Epidermal melanocyte (primary cell): ENCODE data around the gene STARD5.
A peak's percentile ranks its signal among the peaks of the same experiment; 100 is the strongest.
"Not testable (repeated sequence)": the region's sequence is repeated elsewhere in the genome, so short reads cannot be mapped to it uniquely, and the experiment has no call there.

Experiments used
- DNase-seq: peaks from one replicate; pipeline ENCODE4 v3.0.0; 2011; ENCODE audit warnings: low spot score; ENCODE audit not compliant: insufficient read length

STARD5 gene, protein sequence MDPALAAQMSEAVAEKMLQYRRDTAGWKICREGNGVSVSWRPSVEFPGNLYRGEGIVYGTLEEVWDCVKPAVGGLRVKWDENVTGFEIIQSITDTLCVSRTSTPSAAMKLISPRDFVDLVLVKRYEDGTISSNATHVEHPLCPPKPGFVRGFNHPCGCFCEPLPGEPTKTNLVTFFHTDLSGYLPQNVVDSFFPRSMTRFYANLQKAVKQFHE

GRCh38 chr15:81323944-81324881 is at the start of gene STARD5:
Gene STARD5 (minus strand): TSS chr15:81324141. CDS start chr15:81324099, 42 bp downstream.
- peak; percentile 92 for DNase-seq

DNA sequence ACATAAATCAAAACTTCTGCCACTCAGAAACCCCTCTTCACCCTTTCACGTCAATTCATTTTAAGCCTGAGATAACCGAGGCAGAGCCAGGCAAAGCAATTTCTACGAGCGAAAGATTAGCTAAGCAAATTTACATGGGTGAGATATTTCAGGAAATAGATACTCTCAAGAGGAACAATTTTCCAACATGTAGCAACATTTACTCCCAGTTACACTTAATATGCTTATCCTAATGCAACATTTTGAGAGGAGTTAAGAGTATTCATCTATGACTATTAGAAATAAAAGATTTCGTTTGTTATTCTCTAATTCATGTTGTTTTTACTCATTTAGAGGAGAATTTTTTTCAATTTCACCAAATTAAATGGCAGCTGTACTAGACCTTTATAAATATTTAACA is 49.2 kb upstream of the STARD5 start:
- no peak for DNase-seq

GRCh38 chr15:81372575-81372974 is 48.6 kb upstream of the STARD5 start:
- DNase-seq: no peak

- no peak for DNase-seq
These were observed 40.0 kb upstream of the STARD5 start for GRCh38 chr15:81363718-81364500.

DNA sequence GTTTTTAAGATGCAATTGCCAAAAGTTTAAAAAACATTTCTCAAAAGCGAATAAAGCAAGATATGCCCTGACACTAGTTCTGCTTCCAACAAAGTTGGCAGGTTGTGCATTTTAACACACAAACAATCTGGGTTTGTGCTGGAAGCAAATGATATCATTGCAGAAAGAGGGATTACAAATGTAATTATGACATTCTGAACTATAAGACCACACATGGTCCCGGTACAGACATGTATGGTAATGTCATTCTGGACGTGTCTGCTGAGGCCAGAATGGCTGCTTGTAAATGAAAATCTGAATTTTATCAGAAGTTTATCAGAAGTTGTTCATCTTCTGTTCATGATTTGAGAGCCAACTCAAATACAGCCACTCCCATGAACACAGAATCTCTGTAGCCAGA is 39.3 kb upstream of the STARD5 start:
- no peak for DNase-seq

DNA sequence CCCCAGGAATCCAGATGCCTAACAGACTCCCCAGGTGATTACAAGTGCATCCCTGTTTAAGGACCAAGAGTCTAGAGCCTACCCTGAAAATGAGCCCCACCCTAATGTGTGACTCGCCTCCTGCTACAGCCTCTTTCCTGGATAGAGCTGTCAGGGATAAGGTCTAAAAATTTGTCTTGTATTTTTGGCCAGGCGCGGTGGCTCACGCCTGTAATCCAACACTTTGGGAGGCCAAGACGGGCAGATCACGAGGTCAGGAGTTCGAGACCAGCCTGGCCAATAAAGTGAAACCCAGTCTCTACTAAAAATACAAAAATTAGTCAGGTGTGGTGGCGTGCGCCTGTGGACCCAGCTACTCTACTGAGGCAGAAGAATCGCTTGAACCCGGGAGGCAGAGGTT is 38.8 kb upstream of the STARD5 start:
- no peak for DNase-seq

DNA sequence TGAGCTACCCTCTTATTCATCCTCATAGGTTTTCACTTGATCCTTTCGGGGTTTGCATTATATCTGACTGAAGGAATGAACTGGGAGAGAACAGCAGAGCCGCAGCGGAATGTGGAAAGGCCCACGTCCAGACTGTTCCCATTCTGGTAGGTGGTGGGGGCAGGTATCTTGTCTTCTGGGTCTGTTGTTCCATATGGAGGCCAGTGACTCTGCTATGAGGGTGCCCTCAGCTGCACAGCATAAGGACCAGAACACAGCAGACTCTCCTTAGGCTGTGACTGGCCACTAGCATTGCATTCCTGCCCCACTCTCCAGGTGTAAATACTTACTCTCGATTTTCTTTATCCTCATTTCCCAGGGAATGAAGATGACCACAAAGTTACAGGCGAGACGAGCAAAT is 38.0 kb upstream of the STARD5 start:
- no peak for DNase-seq

DNA sequence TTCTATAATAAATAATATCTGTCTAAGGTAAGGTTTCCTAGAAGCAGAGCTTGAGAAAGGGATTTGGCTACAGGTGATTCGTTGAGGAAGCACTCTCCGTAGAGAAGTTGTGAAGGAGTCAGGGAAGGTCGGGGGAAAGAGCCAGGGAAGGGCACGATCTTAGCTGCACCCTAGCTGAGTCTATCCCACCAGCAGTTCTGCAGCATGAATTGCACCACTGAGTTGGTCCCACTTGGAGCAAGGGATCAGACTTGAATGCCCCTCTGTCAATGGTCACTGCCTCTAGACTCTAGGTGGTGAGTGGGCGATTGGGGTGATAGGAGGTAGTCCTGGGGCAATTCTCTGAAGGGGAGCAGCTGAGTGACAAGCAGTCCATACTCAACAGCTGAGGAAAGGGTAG is 36.5 kb upstream of the STARD5 start:
- no peak for DNase-seq

DNA sequence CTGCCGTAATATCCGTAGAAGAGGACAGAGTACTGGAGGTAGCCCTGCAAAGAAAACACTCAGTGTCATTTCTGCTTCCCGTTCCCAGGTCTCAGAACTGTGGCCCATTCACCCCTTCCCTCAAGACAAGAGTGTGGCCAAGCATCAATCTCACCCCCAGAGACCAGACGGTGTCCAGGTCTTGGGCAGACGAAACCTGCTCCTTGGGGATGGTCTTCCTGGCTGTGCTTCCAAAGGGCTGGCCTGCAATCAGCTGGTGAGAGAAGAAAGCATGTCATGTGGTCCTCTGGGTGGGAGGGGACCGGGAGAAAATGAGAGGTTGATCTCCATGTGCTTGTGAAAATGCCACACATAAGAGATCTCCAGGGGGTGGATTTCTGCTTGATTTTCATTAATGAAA is 34.3 kb upstream of the STARD5 start:
- no peak for DNase-seq

GRCh38 chr15:81357180-81357686 is 33.3 kb upstream of the STARD5 start:
- DNase-seq: no peak

- no peak for DNase-seq
These were observed 32.3 kb upstream of the STARD5 start for GRCh38 chr15:81356252-81356651.

DNA sequence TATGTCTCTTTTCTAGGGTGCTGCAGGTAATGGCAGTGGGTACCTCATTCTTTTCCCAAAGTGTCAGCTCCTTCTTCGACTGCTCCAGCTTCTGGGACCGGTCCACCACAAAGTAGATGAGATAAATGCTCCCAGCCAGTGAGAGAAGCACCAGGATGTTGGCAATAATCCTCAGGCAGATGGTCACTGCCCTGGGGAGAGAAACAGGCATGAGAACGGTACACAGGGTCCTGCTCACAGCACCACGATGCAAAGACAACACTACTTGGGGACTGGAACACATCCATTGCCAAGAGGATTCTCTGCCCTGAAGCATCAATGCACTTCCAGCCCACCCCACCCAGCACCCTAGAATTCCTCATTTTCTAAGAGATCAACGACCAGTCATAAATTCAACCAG is 27.7 kb upstream of the STARD5 start:
- no peak for DNase-seq

DNA sequence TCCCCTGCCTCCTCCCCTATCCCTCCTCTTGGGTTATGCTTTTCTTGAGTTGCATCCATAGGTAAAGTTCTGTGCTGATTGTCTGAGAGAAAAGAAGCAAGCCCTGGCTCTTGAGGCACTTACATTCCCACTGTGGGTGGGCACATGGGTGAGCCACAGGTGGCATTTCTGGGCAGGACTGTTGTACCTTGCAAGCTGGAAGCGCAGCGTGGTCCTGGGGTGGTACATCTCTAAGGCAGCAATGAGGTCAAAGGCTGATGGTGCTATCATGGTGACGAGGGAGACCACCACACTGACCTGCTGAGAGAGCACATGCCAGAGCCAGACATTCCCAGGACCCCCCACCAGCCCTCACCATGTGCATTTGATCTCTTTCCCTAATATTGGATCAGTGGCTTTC is 25.3 kb upstream of the STARD5 start:
- no peak for DNase-seq

GRCh38 chr15:81348691-81349090 is 24.8 kb upstream of the STARD5 start:
- not testable (repeated sequence) for DNase-seq

DNA sequence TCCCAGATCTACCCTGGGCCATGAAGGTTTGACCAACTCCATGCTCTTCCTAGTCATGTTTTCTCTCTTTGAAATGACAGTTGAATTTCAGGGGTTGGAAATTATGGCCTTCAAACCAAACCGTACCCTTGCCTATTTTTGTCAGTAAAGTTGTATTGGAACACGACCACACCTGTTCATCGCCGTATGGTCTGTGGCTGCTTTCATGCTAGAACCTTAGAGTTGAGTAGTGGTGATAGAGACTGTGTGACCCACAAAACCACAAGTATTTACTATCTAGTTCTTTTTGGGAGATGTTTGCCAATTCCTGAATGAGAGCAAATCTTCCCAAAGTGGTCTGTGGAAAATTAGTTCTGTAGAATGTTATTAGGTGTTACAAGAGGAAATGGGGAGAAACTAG is 24.0 kb upstream of the STARD5 start:
- no peak for DNase-seq

- DNase-seq: no peak
These were observed 22.7 kb upstream of the STARD5 start for GRCh38 chr15:81346611-81347010.

GRCh38 chr15:81343371-81343770 is 19.4 kb upstream of the STARD5 start:
- DNase-seq: no peak

DNA sequence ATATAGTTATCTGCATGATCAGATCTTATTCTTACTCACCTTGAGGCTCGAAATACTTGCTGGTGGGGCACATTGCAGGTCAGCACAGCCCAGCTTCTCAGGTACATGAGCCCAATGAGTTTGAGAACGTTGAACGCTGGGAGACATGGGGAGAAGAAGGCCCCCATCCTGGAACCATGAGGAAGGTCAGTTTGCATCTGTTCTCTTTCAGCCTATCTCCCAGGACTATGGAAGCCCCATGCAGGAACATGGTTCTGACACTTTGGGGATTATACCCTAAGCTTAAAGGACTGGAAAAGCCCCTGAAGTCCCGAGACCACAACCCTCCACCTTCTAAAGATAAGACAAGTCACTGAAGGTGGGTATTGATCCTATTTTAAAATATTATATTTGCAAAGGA is 17.4 kb upstream of the STARD5 start:
- no peak for DNase-seq

GRCh38 chr15:81339851-81340250 is 15.9 kb upstream of the STARD5 start:
- no peak for DNase-seq

DNA sequence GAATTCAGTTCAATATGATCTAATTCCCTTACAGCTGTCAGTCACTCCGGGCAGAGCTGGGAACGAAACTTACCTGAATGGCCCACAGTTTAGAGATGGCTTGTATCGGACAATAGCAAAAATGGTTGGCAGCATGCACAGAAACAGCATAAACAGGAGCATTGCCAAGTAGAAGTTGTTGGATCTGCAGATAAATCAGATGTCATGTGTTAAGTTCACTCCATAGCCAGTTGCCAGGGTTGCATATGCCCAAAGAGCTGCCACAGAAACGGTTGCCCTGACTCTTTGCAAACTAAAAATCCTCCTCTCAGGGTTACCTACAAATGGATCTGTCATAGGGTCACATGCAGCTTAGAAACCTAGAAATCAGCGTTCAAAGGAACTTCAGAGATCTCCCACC is 15.4 kb upstream of the STARD5 start:
- DNase-seq: no peak

GRCh38 chr15:81338170-81339007 is 14.4 kb upstream of the STARD5 start:
- DNase-seq: peak; percentile 22
